SU-DHL-6 (cell line): ENCODE results near the gene C1QTNF2.

Experiments used
- H2AFZ ChIP-seq: fragments of 200-600 bp; sonication (generic); 2 replicates; pipeline ENCODE4 v1.6.1; 2014; ENCODE audit warnings: low read depth, mild to moderate bottlenecking, moderate library complexity, mixed read lengths, antibody characterized with exemption, low read length; ENCODE audit not compliant: severe bottlenecking
- H3F3A ChIP-seq: fragments of 200-600 bp; shearing (Covaris generic); 2 replicates; pipeline ENCODE4 v1.6.0; 2016; ENCODE audit warnings: antibody characterized with exemption, mild to moderate bottlenecking; ENCODE audit not compliant: insufficient read depth
- H3K27ac ChIP-seq: fragments of 200-600 bp; sonication (generic); 2 replicates; pipeline ENCODE4 v1.5.1; 2016; ENCODE audit warnings: low read depth, mild to moderate bottlenecking, low read length, moderate library complexity, mixed read lengths
- H3K27me3 ChIP-seq: fragments of 200-600 bp; sonication (generic), shearing (Covaris generic); 2 replicates; pipeline ENCODE4 v1.6.0; 2014; ENCODE audit warnings: mild to moderate bottlenecking, low read length
- H3K36me3 ChIP-seq: fragments of 200-600 bp; sonication (generic); 2 replicates; pipeline ENCODE4 v1.6.1; 2014; ENCODE audit warnings: mild to moderate bottlenecking, low read length, mixed read lengths
- H3K4me2 ChIP-seq: fragments of 300-600, 200-600 bp; shearing (Covaris generic), sonication (generic); 2 replicates; pipeline ENCODE4 v1.6.0; 2014; ENCODE audit warnings: low read length, low read depth, mild to moderate bottlenecking; ENCODE audit not compliant: poor library complexity, severe bottlenecking
- H3K4me3 ChIP-seq: fragments of 200-600 bp; sonication (generic); 2 replicates; pipeline ENCODE4 v1.5.1; 2014; ENCODE audit warnings: antibody characterized with exemption, low read length, mild to moderate bottlenecking, mixed read lengths; ENCODE audit not compliant: insufficient read depth, poor library complexity, severe bottlenecking
- H3K79me2 ChIP-seq: fragments of 200-600 bp; sonication (generic); 2 replicates; pipeline ENCODE4 v1.6.1; 2014; ENCODE audit warnings: mild to moderate bottlenecking, low read length, moderate library complexity; ENCODE audit not compliant: insufficient read depth
- H3K9ac ChIP-seq: fragments of 200-600 bp; sonication (generic); 2 replicates; pipeline ENCODE4 v1.7.0; 2014; ENCODE audit warnings: mild to moderate bottlenecking, low read length
- H3K9me2 ChIP-seq: fragments of 200-600 bp; sonication (generic); replicated peaks from 2 replicates; pipeline ENCODE4 v1.6.1; 2014; ENCODE audit warnings: low read length; ENCODE audit not compliant: insufficient read depth
- H3K9me3 ChIP-seq: fragments of 200-600 bp; sonication (generic); 2 replicates; pipeline ENCODE4 v1.6.1; 2014; ENCODE audit warnings: low read length, mixed read lengths; ENCODE audit not compliant: insufficient read depth
- H4K20me1 ChIP-seq: fragments of 200-600 bp; sonication (generic); 2 replicates; pipeline ENCODE4 v1.6.1; 2014; ENCODE audit warnings: low read depth, mild to moderate bottlenecking, antibody characterized with exemption, low read length, moderate library complexity, mixed read lengths
- EZH2phosphoT487 ChIP-seq: fragments of 200-600 bp; sonication (generic), shearing (Covaris generic); conservative IDR thresholded peaks from 2 replicates; pipeline ENCODE4 v1.6.1; 2018; ENCODE audit warnings: mild to moderate bottlenecking, antibody characterized with exemption, low read length, moderate library complexity, mixed read lengths
- TF ChIP-seq, protein P1 (sequence below): fragments of 200-600 bp; sonication (generic); IDR thresholded peaks from one replicate; pipeline ENCODE4 v1.5.1; 2017; ENCODE audit warnings: antibody characterized with exemption, mild to moderate bottlenecking, low read length, moderate library complexity; ENCODE audit not compliant: insufficient read depth, poor library complexity, severe bottlenecking

Gene C1QTNF2

DNA sequence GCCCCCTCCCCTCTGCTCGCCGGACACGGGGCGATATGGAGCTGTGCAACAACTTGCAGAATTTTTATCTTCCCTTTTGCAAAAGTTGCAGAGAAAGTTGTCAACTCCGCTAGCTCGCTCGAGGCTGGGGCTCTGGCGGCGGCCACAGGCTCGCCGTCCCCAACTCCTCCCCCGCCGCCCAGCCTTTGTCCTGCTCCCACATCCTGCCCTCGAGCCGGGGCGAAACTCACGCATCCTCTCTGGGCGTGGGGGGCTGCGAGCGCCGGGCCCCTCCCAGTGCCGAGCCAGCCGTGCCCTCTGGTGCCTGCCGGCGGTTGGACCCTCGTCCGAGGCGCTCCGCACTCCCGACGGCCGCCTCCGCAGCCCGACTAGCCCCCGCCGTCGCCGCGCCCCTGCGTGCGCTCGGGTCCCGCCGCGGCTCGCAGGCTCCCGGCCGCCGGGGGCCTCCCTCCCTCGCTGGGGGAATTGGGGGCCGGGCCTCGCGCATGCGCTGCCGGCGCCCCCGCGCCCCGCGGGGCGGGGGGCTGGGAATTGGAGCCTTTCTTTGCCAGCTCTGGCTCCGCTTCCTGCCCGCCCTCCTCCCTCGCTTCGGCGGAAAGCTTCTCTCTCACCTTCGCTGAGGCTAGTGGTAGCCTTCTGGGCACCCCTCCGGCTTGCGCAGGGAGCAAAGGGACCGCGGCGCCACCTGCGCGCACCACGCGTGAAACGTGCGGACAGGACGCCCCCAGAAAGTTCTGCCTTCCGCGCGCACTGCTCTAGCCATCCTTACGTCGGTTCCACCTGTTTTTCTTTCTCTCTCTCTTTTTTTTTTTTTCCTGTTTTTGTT lies 58.1 kb downstream of the C1QTNF2 start, which contains the start of gene CCNJL:
Gene CCNJL (minus strand): TSS at position 431 of the 826 bp plus-strand sequence. CDS start 641 bp downstream, outside the sequence.
- H3K4me3 ChIP-seq: no peak within 1 kb of the TSS
- no peaks in the 10 kb centered on the region for H3K9me2 ChIP-seq
- no peak within 1 kb of the TSS for H3K4me2 ChIP-seq
- no peak within 1 kb of the TSS for H3K27ac ChIP-seq
- H3K36me3 ChIP-seq: no peaks in the 10 kb centered on the region
- no peaks in the 10 kb centered on the region for H3F3A ChIP-seq
- no peaks in the 10 kb centered on the region for H3K79me2 ChIP-seq
- TF ChIP-seq EZH2phosphoT487: no peak
- TF ChIP-seq, protein P1, sequence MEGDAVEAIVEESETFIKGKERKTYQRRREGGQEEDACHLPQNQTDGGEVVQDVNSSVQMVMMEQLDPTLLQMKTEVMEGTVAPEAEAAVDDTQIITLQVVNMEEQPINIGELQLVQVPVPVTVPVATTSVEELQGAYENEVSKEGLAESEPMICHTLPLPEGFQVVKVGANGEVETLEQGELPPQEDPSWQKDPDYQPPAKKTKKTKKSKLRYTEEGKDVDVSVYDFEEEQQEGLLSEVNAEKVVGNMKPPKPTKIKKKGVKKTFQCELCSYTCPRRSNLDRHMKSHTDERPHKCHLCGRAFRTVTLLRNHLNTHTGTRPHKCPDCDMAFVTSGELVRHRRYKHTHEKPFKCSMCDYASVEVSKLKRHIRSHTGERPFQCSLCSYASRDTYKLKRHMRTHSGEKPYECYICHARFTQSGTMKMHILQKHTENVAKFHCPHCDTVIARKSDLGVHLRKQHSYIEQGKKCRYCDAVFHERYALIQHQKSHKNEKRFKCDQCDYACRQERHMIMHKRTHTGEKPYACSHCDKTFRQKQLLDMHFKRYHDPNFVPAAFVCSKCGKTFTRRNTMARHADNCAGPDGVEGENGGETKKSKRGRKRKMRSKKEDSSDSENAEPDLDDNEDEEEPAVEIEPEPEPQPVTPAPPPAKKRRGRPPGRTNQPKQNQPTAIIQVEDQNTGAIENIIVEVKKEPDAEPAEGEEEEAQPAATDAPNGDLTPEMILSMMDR: no peak
- no peaks in the 10 kb centered on the region for H3K9me3 ChIP-seq
- no peak within 1 kb of the TSS for H2AFZ ChIP-seq
- no peak within 1 kb of the TSS for H3K9ac ChIP-seq
- no peaks in the 10 kb centered on the region for H3K27me3 ChIP-seq
- H4K20me1 ChIP-seq: no peaks in the 10 kb centered on the region

DNA sequence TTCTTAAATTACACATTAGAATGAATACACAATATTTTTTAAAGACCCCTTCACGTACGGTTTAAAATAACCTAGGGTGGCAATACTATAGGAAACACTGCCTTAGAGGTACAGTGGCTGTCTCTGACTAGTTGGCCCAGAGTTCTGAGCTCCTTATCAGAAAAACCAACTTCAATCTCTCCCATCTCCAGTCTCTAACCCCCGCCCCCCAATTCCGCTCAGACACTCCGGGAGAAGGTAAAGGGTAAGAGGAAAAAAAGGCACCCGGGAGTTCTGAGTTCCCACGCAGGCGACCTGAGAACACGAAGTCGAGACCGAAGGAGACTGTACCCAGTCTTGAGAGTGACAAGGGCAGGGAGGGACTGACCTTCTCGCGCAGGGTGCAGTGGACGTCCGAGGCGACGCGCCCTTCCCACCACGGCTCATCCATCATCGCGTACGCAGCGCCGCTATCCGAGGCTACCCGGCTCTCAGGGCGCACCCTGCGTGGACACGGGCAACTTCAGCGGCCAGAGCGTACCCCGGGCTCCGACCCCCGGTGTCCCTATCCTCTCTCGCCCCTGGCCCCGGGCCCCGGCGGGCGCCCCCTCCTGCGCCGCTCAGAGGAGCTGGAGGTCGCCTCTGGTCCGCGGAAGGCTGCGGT lies 58.8 kb downstream of the C1QTNF2 start:
- Histone ChIP-seq H3F3A (no peaks in the 10 kb centered on the region), H3K9me2 (no peaks in the 10 kb centered on the region), H3K27ac (no peak overlapping the region), H3K79me2 (no peaks in the 10 kb centered on the region), H4K20me1 (no peaks in the 10 kb centered on the region), H3K9me3 (no peaks in the 10 kb centered on the region), H2AFZ (no peak overlapping the region), H3K9ac (no peak overlapping the region), H3K27me3 (no peaks in the 10 kb centered on the region), H3K36me3 (no peaks in the 10 kb centered on the region), H3K4me2 (no peak overlapping the region), H3K4me3 (no peak overlapping the region)
- TF ChIP-seq, protein P1: no peak
- TF ChIP-seq EZH2phosphoT487: no peak

DNA sequence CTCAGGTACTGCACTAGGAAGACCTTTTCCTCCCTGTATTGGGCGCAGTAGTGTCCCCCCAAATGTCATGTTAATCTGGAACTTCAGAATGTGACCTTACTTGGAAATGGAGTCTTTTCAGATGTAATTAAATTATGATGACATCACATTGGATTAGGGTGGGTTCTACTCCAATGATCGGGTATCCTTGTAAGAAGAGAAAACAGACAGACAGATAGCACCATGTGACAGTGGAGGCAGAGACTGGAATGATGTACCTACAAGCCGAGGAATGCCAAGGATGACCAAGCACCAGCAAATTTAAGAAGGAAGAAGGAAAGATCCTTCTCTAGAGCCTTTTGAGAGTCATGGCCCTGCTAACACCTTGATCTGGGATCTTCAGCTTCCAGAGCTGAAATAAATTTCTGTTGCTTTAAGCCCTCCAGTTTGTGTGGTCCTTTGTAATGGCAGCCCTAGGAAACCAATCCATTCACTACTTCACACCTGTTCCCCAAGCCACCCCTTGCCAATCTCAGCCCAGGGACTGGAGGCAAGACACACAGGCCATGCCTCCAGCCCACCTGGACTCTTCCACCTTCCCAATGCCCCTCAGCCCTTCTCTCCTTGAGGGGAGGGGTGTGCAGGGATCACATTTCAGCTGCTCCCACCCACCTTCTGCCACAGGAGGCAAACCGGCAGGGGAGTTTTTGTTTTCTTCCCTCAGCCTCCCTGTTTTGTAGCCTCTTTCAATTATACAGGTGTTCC lies 59.7 kb downstream of the C1QTNF2 start:
- no peaks in the 10 kb centered on the region for H3K79me2 ChIP-seq
- TF ChIP-seq, protein P1: no peak
- TF ChIP-seq EZH2phosphoT487: no peak
- H3K27me3 ChIP-seq: no peaks in the 10 kb centered on the region
- no peak overlapping the region for H3K9ac ChIP-seq
- H3K9me3 ChIP-seq: no peaks in the 10 kb centered on the region
- H3K4me3 ChIP-seq: no peak overlapping the region
- H4K20me1 ChIP-seq: no peaks in the 10 kb centered on the region
- no peaks in the 10 kb centered on the region for H3K36me3 ChIP-seq
- no peaks in the 10 kb centered on the region for H3K9me2 ChIP-seq
- no peak overlapping the region for H3K27ac ChIP-seq
- no peak overlapping the region for H3K4me2 ChIP-seq
- no peak overlapping the region for H2AFZ ChIP-seq
- H3F3A ChIP-seq: no peaks in the 10 kb centered on the region
